H1 (cell line): Measurements from ENCODE around the gene INPP4A. TPM values are rescaled to one million over a fixed set of nuclear protein-coding genes. Genes with fewer than 3 reads are reported as not detected.

Experiments
- KDM1A ChIP-seq: fragments of 200-600, 300-600 bp; sonication (generic); IDR thresholded peaks from 2 replicates; pipeline ENCODE4 v1.7.1; 2016; ENCODE audit warnings: mild to moderate bottlenecking, low read length, borderline replicate concordance
- RNF2 ChIP-seq: fragments of 200-900, 300-1000 bp; sonication (generic); IDR thresholded peaks from 2 replicates; pipeline ENCODE4 v1.7.1; 2016; ENCODE audit warnings: borderline replicate concordance, low read depth, mild to moderate bottlenecking, antibody characterized with exemption, low read length; ENCODE audit not compliant: poor library complexity, severe bottlenecking; ENCODE audit errors: missing control alignments
- SP1 ChIP-seq: IDR thresholded peaks from 2 replicates; pipeline ENCODE4 v1.6.1; 2011; ENCODE audit warnings: low read depth, low read length
- SUZ12 ChIP-seq: fragments of 200-600 bp; sonication (generic); IDR thresholded peaks from 2 replicates; pipeline ENCODE4 v1.6.1; 2012; ENCODE audit warnings: mild to moderate bottlenecking, inconsistent platforms, low read length, moderate library complexity, mixed read lengths
- polyA plus RNA-seq, 7 experiments: library from polyadenylated mRNA; depleted of rRNA in 3 of 7; stranded (reverse) in 5 of 7; unstranded in 2 of 7; fragments of >200 nt in 5 of 7; fragments of 200-250 nt in 2 of 7; gene quantifications; 1 replicate in 5 of 7; 2 replicates in 1 of 7; 4 replicates in 1 of 7; pipeline versions ENCODE4 v1.2.1 to v1.2.3, GENCODE V29; 2011 to 2013; ENCODE audit warnings: missing spikeins in 2 of 7, mixed read lengths in 2 of 7
- total RNA-seq: library from RNA; stranded (reverse); fragmentation: NEBNext Ultra II Directional; extraction: Animal tissue kit (Norgen Biotek cat#: 25700); gene quantifications from 2 replicates; pipeline ENCODE4 v1.2.1, GENCODE V29; 2021

The INPP4A gene
- total and polyA plus RNA-seq, 2 of the 8 experiments (the other 6 are each of a cell fraction or from before 2014, with no cell fraction given) = 25.6 to 34.3 TPM

DNA sequence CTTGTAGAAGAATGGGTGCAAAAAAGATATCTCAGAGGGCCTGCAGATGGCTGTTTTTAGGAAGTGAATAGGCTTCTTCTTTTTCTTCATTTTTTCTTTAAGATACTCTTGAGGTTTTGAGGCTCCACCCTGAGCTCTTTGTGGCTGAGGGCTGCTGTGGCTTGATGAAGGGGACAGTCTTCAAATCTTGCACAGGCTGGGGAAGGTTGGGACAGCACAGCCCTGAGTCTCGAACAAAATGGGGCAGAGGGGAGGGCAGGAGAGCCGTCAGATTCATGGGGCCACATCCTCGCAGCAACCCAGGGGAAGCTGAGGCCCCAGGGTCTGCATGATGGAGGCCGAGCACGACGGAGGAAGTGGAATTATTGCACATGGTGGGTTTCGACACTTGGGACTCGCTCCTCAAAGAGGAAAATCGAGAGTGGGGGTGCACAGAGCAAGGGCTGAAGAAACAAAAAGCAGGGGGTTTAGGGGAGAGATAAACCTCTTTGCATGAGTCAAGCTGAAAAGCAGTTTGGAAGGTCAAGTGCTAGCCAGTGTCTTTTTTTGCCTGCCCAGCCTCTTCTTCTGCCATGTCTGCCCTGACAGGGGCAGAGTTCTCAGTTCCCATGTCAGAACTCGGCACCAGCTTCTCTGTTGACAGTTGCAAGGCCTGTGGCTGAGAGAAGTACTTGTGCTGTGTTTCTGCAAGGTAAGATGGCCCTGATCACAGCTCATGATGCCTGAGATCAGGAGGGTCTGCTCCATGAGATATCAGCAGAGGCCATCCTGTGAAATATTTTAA is 19.5 kb downstream of the INPP4A start (continued):
- TF ChIP-seq SUZ12 = no peak
- no peak for TF ChIP-seq SP1
- TF ChIP-seq KDM1A = no peak
- no peak for TF ChIP-seq RNF2
- TF ChIP-seq, all 59 proteins: peak for 0
